ENCODE data around the gene MSX1.

DNA sequence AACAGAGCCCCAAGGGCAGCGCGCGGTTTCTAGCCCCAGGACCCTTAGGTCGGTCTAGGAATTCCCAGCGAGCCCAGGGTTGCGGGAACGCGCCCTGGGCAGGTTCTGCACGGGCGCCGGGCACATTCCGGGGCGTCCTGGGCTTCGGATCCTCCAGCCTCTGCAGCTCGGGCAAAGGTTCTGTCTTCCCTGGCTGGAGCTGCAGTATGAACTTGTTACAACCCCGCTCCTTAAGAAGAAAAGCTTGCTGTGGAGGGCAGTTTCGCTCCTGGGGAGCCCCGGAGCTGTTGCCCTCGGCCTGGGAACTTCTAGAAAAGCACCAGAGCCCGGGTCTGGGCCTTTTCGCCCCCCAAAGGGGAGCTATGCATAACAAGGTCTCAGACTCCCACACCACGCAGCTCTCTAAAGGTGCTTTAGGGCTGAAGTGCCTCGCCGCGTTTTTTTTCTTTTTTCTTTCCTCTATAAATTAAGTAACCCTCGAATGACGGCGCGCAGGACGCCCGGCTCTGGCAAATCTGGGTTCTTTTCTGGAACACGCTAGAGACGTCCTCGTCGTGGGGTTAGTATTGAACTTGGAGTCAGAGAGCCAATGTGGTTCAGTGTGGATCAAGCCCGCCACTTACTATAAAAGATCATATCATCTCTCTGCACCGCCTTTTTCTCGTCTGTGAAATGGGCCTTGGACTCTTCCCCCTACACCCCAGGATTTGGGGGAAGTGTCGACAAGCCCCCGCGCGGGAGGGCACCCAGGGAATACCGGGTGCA is 5.7 kb downstream of the MSX1 start:
- TF ChIP-seq, protein P1, sequence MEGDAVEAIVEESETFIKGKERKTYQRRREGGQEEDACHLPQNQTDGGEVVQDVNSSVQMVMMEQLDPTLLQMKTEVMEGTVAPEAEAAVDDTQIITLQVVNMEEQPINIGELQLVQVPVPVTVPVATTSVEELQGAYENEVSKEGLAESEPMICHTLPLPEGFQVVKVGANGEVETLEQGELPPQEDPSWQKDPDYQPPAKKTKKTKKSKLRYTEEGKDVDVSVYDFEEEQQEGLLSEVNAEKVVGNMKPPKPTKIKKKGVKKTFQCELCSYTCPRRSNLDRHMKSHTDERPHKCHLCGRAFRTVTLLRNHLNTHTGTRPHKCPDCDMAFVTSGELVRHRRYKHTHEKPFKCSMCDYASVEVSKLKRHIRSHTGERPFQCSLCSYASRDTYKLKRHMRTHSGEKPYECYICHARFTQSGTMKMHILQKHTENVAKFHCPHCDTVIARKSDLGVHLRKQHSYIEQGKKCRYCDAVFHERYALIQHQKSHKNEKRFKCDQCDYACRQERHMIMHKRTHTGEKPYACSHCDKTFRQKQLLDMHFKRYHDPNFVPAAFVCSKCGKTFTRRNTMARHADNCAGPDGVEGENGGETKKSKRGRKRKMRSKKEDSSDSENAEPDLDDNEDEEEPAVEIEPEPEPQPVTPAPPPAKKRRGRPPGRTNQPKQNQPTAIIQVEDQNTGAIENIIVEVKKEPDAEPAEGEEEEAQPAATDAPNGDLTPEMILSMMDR (IDR thresholded peaks at IDR 0.05) = no peak
- TF ChIP-seq MYC (IDR thresholded peaks at IDR 0.05; ENCODE audit: borderline replicate concordance, low read length) (no peak), PBX3 (IDR thresholded peaks at IDR 0.05) (no peak)

Measured in A549 (cell line).